ENCODE data around the gene FTO.

Gene FTO

DNA sequence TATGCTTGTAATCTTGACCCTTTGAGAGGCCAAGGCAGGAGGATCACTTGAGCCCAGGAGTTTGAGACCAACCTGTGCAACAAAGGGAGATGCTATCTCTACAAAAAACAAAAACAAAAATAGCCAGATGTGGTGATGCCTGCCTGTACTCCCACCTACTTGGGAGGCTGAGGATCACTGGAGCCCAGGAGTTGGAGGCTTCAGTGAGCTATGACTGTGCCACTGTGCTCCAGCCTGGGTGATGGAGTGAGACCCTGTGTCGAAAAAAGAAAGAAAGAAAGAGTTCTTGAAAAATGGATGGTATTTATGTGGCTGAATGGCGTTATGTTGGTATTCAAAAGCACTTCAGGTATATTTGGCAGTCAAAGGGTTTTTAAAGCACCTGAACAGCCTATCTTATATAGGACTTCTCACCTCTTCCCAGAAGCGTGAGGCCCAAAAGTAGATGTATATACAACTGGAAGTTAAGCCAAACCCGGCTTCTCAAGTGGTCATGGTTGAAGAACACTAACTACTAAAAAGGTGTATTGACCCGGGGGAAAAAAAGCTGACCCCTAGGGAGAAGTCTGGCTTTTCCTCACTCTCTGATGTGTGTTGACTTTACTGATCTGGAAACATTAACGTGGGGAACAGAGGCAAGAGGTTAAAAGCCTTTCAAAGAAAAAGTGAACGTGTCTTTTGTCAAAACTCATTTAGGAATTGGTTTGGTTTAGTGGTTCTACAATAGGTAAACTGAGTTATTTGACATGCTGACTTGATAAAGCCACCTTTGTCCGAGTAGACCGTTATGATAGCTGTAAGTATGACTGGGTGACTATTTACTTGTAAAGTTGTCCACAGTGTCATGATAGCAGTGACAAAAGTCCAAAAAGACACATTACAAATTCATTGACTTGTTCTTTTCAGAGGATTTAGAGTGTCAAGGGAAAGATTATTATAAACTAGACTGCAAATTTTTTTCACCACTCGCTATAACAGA is 399.2 kb downstream of the FTO start:
- DNase-seq: no peak

GRCh38 chr16:54106057-54106456 is 402.1 kb downstream of the FTO start:
- no peak for DNase-seq

GRCh38 chr16:54107583-54108202 is 403.7 kb downstream of the FTO start:
- DNase-seq: no peak

DNA sequence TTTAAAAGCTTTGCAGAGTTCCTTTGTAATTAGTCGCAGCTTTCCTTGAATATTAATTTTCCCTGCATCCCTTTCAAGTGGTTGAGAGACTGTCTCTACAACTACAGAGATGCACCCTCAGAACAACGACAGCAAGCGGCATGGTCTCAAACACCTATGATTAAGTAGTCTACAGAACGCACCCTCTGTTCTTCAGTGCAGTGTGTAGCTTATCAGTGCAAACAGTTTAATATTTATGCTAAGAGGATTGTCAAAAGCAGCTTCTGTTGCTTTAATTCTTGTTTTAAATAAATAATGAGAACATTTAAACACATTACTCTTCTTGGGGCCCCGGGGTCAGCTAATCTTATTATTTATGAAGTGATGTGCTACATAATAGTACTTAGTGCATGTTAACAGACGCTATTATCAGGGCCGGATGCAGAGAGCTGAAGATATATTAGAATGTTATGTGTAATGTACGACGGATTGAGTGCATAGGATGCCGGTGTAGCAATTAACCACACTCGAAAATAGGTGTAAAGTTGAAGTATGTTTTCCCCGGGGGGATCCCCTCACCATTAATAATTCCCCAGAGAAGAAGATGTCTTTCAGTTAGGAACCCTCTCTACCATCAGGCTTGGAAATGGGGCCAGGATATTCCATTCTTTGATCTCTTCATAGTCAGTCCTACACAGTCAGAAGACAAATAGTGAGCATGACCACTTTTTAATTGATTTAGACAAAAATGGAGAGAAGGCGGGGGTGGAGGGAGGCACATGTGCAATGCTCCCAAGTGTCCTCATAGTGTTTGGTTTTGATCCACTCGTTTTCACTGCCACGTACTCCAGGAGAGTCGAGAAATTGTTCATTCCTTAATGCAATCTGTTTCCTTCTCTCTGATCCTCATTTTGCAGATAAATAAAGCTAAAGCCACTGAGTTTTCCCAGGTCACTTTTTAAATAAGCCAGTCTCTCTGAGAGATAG is 406.3 kb downstream of the FTO start:
- no peak for DNase-seq

DNA sequence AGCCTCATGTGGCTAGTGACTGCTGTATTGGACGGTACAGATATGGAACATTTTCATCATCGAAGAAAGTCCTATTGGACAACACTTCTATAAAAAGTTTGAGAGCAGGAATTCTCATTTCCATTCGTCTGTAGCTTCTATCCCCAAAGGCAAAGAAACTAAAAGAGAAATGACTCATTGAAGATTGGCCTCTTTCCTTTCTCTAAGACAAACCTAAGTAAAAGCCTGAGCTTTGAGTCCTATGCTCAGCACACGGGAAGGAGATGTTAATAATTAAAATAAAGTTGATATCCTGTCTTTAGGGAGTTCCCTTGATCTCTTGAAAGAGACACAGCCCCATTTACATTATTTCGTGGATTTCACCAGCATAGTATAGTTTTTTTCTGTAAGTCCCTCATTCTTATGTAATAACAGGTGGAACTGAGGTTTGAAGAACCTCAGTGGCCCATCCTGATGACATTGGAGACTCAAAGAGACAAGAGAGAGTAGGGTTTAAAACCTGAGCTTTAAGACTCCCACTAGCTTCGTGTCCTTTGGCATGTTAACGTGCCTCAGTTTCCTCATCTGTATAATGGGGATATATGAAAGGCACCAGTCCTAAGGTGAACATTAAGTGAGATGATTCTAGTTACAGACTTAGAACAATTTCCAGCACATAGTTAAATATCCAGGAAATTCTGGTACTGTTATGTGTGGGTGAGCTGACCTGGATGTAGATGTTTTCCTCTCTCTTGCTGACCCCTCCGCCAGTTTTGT is 408.7 kb downstream of the FTO start:
- no peak for DNase-seq

- no peak for DNase-seq
These were observed 411.6 kb downstream of the FTO start for GRCh38 chr16:54115558-54115957.

DNA sequence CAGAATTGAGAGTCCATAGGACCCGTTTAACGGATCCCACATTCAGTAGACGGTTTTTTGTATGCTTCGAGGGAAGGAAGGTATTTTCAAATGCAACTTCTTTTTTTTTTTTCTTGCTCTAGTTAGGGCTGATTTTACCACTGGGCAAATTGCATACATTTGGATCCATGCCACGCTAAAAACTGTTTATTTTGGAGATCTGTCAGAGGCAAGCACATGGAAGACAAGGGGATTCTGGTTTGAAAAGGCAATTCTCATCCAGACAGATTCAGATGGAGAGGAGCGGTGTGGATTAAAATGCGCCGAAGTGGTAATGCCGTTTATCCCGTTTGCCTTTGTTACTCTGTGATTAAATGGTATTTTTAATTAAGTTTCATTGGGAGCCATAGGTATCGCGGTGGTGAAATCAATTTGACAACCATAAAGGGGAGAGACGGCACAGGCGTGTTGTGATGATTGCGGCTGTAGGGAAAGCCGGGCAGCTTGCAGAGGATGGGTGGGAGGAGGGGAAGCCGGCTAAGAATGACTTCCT is 412.2 kb downstream of the FTO start:
- no peak for DNase-seq

- DNase-seq: no peak
These were observed 414.9 kb downstream of the FTO start for GRCh38 chr16:54118846-54119245.

DNA sequence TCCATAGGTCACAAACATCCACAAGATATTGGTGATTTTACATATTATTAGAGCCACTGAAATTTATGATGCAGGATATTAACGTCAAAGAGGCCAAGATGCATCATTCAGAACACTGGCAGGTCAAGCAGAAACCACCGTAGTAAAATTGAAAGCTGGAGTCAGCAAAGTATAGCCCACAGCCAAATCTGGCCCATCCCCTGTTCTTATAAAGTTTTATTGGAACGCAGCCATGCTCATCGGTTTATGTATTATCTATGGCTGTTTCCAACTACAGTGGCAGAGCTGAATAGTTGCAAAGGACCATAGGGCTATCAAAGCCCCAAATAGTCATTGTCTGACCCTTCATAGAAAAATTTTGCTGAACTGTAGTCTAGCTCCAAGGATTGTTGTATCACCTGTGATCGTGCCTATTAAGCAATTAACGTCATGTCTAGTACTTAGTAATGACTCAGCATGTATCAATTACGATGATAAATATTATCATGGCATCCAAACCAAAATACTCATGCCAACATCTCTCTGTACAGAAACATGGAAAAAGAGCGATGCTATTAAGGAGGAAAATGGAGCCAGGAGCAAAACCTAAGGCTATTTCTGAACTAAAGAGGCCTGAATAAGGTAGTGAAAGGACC is 417.0 kb downstream of the FTO start:
- DNase-seq: no peak

GRCh38 chr16:54121539-54122295 is 417.8 kb downstream of the FTO start:
- no peak for DNase-seq

DNA sequence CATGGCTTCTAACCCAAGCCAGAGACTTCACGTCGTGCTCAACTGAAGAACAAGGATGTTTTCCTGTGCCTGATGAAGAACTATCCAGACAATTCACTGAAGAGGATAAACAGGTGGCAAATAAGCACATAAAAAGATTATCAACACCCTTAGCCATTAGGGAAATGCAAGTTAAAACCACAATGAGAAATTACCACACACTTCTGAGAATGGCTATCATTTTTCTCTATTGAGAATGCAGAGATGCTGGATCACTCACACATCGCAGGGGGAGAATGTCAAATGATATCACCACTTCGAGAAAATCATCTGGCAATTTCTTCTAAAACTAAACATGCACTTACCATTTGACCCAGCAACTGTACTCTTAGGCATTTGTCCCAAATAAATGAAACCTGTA is 419.8 kb downstream of the FTO start:
- DNase-seq: no peak

- no peak for DNase-seq
These were observed 422.0 kb downstream of the FTO start for GRCh38 chr16:54125751-54126655.

DNA sequence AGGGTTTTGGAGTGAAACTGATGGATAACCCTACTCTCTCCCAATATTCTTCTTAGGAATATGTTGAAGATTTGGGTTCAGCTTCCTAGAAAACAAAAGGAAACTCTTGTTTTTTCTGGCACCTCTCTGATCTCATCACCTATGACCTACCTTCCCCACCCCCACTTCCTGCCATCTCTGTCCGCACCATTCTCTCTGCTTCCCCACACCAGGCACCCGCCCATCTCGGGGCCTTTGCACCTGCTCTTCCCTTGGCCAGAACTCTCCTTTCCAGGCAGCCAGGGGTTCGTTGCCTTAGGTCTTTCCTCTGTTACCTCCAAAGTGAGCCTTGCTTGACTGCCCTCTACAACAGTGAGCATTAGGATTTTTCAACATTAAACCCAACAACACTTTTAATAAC is 423.0 kb downstream of the FTO start:
- no peak for DNase-seq

DNA sequence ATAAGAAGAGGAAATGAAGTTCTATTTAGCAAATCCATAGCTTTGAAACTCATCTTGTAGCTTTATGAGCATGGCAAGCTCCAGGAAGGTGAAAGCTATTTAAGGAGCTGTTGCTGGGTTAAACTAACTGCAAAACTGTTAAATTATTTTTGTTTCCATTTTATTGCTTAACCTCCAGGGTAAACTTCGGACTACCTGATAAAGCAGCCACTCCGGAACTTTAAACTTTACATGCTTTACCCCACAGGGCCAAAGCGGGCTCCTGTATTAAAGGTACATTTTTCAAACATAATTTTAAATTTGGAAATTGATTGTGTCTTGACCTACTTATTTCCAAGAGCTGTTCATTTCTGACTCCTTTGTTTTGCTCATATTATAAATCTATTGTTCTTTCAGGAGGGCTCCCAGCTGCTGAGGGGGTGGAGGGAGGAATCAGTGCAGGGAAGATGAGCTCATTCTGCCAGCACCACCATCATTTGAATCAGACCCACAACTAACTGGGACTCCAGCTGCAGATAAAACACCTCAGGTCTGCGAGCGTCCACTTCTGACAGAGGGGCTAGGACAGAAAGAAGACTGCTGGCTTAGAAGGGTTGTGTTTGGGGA is 424.8 kb downstream of the FTO start:
- no peak for DNase-seq

DNA sequence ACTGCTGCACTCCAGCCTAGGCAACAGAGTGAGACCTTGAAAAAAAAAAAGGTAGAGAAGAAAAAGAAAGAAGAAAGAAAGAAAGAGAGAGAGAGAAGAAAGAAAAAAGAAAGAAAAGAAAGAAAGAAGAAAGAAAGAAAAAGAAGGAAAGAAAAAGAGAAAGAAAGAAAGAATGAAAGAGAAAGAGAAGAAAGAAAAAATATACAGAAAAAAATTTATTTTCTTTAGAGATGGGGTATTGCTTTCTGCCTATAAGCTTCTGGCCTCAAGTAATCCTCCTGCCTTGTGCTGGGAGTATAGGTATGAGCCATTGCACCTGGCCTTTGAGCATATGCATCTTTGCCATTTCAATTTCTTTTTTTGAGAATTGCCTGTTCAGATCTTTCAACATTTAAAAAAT is 425.9 kb downstream of the FTO start:
- DNase-seq: no peak

DNA sequence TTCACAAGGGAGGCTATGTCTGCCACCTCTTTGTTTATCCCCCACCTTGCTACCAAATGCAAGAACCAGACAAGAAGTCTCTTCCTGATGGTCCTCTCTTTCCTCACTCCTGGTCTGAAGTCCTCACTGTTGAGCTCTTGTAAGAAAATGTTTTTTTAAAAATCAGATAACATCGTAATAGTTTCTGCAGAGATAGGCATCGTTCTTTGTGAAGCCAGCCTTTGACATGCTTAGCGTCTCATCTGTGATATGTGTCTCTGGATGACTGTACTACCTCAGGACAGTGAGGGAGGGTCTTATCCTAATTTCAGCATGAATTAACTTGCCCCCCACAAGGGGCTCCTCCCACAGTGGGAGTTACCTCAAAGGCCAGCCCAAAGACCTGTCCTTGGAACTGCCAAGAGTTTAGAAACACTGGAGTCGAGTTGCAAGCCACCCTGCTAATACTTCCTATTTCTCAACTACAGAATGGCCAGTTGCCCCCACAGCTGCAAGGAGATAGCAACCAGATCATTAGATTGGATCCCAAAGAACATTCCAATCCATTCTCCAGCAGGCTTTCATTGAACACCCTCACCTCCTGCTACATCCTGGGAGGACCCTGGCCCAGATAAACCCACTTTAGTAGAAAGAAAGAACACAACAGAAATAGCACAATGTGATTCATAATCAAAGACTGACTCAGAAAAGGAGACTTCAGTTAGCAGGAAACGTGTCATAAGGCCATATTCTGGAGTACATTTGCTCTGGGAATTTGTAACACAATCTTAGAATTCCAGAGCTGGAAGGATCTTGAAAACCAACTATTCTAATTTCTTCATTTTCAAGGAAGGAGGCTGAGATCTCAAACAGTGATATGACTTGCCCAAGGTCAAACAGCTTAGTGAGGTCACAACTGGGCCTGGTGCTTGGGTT is 431.7 kb downstream of the FTO start:
- DNase-seq: no peak

DNA sequence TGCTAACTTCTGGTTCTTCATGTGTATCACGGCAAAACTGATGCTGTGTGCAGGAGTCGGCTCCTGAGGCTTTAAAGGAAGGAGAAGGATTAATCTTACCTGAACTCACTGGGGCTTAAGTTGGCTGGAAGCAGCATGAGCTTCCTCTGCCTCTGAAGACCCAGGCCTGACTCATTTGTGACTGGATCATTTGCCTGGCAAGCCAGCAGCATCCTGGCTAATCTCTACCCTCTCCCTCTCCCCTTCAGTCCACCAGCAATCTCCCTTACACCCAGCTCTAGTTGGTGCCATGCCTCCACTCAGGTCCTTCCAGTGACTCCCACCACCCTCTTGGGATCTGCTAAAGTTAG is 432.3 kb downstream of the FTO start:
- DNase-seq: no peak

All from cerebellar nuclear complex (tissue), 1 donor.